ENCODE data around the gene ZBTB7B. TPM values are rescaled to one million over a fixed set of nuclear protein-coding genes. Genes with fewer than 3 reads are reported as not detected.

ZBTB7B gene
- total and polyA plus RNA-seq, 2 donors (not counting 1 experiment from before 2014, with no cell fraction given) = 55.7 to 67.3 TPM

- peak within 1 kb of the TSS in 1 of 2 donors; percentile 18 for H3K27ac ChIP-seq (ENCODE audit: low read length in 2 of 2)
- H3K9me3 Mint-ChIP-seq (ENCODE audit: insufficient read depth) = no peaks in the 10 kb centered on the region
- TF ChIP-seq EZH2 (IDR thresholded peaks at IDR 0.05; ENCODE audit: borderline replicate concordance, insufficient read depth, low read depth, low read length, poor library complexity, severe bottlenecking) (no peak), CTCF (IDR thresholded peaks at IDR 0.05) (peak; percentile 95)
- H3K4me1 ChIP-seq (ENCODE audit: control insufficient read depth in 2 of 2, insufficient read depth in 2 of 2, low read length in 2 of 2) = peaks cover 20 to 30% of the 10 kb centered on the region in 2 donors
- ATAC-seq (ENCODE audit: low read depth) (peak; percentile 84), DNase-seq (peak; percentile 83)
- no peaks in the 10 kb centered on the region for H3K36me3 ChIP-seq (replicated peaks in 1 of 2; ENCODE audit: control extremely low read depth in 1 of 2, control insufficient read depth in 1 of 2, extremely low read depth in 1 of 2, insufficient read depth in 2 of 2, low read length in 1 of 2)
- peak within 1 kb of the TSS; percentile 76 for H3K9ac ChIP-seq (ENCODE audit: low read length)
- no peaks in the 10 kb centered on the region for H3K27me3 Mint-ChIP-seq
- H2AFZ ChIP-seq (ENCODE audit: insufficient read depth, low read depth, low read length, poor library complexity, severe bottlenecking) = peak within 1 kb of the TSS; percentile 92
- no peaks in the 10 kb centered on the region for H3K79me2 ChIP-seq (ENCODE audit: control insufficient read depth, insufficient read depth, low read length)
- ChIA-PET CTCF (interaction anchor here (0.6 to 16.6 kb wide), 19 partner anchors 9 to 491 kb away, joined by 3 to 370 read pairs (median 4); partner anchors contain the start of genes EFNA4, KRTCAP2, PBXIP1 and PMVK), POLR2A (interaction anchor here (0.8 to 2.0 kb wide), 5 partner anchors 9 to 34 kb away, joined by 3 to 8 read pairs (median 6); partner anchors contain the start of gene EFNA4)
- H3K27me3 ChIP-seq (replicated peaks in 1 of 4; ENCODE audit: control extremely low read depth in 1 of 4, control insufficient read depth in 3 of 4, insufficient read depth in 4 of 4, low read length in 3 of 4) = no peaks in the 10 kb centered on the region
- peak within 1 kb of the TSS; percentile 93 for H3K4me2 ChIP-seq (replicated peaks; ENCODE audit: low read depth, low read length, poor library complexity, severe bottlenecking)
- H3K27ac Mint-ChIP-seq = peak within 1 kb of the TSS; percentile 77
- WGBS (ENCODE audit: insufficient coverage) = under 1% methylated on average over 95 of the region's 99 CpGs
- no peaks in the 10 kb centered on the region for H3K9me3 ChIP-seq (ENCODE audit: control extremely low read depth in 1 of 3, control insufficient read depth in 2 of 3, insufficient read depth in 1 of 3, low read length in 2 of 3)
- H3K4me1 Mint-ChIP-seq = peaks cover 25% of the 10 kb centered on the region
- peak within 1 kb of the TSS; percentile 44 to 82 (median 76) for H3K4me3 ChIP-seq (ENCODE audit: control extremely low read depth in 1 of 5, extremely low read depth in 1 of 5, insufficient read depth in 1 of 5, low read depth in 2 of 5, low read length in 4 of 5)
- peak within 1 kb of the TSS; percentile 92 for H3K4me3 Mint-ChIP-seq
- intact Hi-C loops (cut with micrococcal nuclease) = loop anchor here (1.0 to 2.0 kb wide), 4 partner anchors 11 to 68 kb away; partner anchors contain the start of gene FLAD1
- no peaks in the 10 kb centered on the region for H4K20me1 ChIP-seq (ENCODE audit: control insufficient read depth, insufficient read depth, low read length, poor library complexity, severe bottlenecking)
Observed at GRCh38 chr1:155050560-155051341, 48.1 kb downstream of the ZBTB7B start, which contains the start of gene ADAM15. Gene ADAM15 (plus strand): TSS chr1:155051316. CDS start chr1:155051387, 71 bp downstream.
